ENCODE data around the gene CAPN10.

- no peak for TF ChIP-seq TAF1 (IDR thresholded peaks at IDR 0.05; ENCODE audit: borderline replicate concordance, low read depth, low read length)
- no peak for TF ChIP-seq POLR2A (IDR thresholded peaks at IDR 0.05; ENCODE audit: low read depth, low read length)
- no peak for TF ChIP-seq POLR2AphosphoS5 (IDR thresholded peaks at IDR 0.05; ENCODE audit: low read depth, low read length)
These were observed 61.7 kb downstream of the CAPN10 start for GRCh38 chr2:240648155-240648649.

Measured in GM12892 (cell line).